GM19099 (cell line): ENCODE measurements around the gene TRIM50.

Experiments
- POLR2A ChIP-seq: IDR thresholded peaks from 3 replicates; pipeline ENCODE4 v1.6.1; 2011; ENCODE audit warnings: low read depth; ENCODE audit not compliant: insufficient read length; ENCODE audit errors: extremely low read depth

Gene TRIM50

GRCh38 chr7:73329861-73330581, 2.1 kb upstream of the TRIM50 start:
- TF ChIP-seq POLR2A: no peak

- no peak for TF ChIP-seq POLR2A
Measured at GRCh38 chr7:73328696-73329095, 814 bp upstream of the TRIM50 start.

DNA sequence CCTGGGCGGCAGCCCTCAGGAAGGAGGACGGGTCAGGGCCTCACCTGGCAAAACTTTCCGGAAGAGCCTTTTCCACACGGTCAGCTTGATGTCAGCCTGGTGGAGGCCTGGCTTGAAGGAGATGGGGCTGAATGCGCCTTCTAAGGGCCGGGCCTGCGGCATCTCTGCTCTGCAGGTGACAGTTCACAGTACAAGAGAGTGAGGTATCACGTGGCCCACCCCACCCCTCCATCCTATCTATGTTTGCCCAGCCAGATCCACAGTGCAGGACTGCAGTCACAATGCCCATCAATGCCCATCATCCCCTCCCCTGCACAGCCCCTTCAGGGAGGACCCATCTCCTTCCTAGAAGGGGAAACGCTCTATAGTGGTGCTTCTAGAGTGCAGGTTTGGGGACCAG, 11.4 kb downstream of the TRIM50 start:
- no peak for TF ChIP-seq POLR2A

DNA sequence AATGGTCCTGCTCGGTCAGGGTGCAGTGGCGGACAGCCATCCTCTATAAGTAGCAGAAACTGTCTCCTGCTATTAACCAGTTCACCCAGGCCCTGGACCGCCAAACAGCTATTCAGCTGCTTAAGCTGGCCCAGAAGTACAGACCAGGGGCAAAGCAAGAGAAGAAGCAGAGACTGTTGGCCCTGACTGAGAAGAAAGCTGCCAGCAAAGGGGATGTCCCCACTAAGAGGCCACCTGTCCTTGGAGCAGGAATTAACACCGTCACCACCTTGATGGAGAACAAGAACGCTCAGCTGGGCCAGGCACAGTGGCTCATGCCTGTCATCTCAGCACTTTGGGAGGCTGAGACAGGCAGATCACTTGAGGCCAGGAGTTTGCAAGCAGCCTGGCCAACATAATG, 13.6 kb downstream of the TRIM50 start:
- TF ChIP-seq POLR2A: no peak

DNA sequence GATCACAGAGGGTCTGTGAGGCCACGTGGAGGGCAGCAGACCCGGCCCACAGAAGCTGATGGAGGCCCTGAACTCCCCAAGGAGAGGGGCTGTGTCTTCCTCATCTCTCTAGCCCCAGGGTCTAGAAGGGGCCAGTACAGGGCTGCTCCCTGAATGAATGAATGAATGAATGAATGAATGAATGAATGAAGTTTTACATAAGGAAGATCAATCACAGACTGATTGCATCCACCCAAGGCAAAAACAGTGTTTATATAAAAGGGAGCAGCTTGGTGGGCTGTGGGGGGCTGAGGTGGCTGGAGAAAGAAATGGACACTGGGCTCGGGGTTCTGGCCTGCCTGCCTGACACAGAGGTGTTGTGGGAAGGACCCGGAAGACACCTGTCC, 14.4 kb downstream of the TRIM50 start:
- TF ChIP-seq POLR2A: no peak

DNA sequence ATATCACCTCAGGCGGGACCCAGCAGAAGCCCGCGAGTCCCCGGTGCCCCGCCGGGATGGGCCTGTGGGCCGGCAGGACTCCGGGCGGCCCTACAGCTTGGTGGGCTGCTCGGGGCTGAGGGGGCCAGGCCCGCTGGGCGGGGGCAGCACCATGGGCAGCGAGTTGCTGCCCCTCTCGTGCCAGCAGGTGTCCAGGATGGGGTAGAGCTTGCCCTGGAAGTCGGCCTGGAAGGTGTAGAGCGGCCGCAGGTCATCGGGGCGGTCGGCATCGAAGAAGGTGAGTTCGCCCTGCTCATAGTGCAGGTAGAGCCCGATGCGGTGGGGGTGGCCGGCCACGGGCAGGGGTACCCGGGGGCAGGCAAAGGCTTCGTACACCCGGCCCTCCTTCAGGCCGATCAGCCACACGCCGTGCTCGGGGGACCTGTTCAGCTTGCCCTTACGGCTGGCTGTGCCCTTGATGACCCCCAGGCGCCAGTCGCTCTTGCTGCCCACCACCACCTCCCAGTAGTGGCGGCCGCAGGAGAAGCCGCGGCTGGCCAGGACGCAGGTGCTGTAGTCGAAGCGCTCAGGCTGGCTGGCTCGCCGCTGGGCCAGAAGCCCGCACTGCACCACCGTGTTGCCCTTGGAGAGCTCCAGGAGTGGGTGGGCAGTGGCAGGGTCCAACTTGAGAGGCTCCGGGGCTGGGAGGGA, 14.9 kb downstream of the TRIM50 start:
- TF ChIP-seq POLR2A: no peak

DNA sequence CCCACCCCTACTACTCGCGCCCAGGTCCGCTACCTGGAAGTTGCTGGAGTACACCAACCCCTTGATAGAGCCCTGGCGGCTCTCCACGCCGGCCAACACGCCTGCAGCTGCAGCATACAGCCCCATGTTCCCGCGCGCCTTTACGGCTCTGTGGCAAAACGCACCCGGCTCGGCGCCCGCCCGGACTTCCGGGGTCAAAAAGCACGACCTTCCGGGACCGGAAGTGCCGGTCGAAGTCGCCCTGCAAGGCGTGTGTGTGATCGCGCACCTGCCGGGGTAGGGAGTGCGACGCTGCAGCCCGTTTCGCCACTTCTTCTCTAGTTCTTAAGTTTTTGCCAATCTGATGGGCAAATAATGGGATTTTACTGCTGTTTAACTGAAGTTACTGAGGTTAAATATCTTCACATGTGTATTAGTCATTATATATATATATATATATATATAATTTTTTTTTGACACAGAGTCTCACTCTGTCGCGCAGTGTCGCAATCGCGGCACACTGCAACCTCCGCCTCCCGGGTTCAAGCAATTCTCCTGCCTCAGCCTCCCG, 19.1 kb downstream of the TRIM50 start, which contains the start of gene NSUN5:
TSS of gene NSUN5 (minus strand) at position 162 of the 550 bp plus-strand sequence. CDS start at position 126, 36 bp downstream.
- peak; percentile 90 for TF ChIP-seq POLR2A

DNA sequence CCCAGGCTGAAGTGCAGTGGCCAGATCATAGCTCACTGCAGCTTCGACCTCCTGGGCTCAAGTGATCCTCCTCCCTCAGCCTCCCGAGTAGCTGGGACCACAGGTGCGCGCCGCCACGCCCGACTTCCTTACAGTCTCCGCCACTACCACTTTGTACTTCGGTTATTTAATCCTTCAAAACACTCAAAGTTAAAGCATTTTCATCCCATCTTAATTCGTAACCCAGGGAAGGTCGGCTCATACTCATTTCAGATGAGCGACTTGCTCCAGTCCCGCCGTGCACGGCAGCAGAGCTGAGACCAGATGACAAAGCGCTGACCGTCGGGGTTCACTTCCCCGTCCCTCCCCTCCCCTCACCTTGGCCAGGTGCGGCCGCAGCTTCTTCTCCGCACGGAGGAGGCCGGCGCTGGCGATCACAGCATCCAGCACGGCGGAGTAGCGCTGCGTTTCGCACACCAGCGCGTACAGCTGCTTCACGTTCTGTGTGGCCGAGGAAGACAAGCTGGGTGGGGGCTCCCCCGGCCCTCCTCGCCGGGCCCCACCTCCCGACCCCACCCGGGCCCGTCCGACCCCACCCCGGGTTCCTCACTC, 19.7 kb downstream of the TRIM50 start:
- TF ChIP-seq POLR2A: no peak

GRCh38 chr7:73307436-73307835, 20.4 kb downstream of the TRIM50 start:
- TF ChIP-seq POLR2A: no peak

DNA sequence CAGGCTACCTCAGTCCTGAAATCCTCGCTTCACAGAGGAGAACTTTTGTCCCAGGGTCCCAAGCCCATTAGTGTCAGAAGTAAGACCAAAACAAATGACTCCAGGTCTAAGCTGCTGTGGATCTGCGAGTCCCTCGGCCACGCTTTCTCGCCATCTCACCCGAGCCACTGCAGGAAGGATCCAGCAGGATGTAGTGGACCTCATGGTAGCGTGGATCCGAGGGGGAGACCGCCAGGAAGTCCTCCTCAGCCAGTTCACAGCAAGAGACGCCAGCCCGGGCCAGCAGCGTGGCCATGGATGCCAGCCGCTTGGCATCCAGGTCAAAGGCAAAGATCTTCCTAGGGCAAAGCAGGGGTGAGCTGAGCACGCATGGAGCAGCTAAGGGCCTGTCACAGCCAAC, 23.8 kb downstream of the TRIM50 start:
- no peak for TF ChIP-seq POLR2A

- no peak for TF ChIP-seq POLR2A
Measured at GRCh38 chr7:73303546-73303945, 24.3 kb downstream of the TRIM50 start.
